HG03139 (cell line): Measurements from ENCODE around the gene PGM2L1.
A peak's percentile ranks its signal among the peaks of the same experiment; 100 is the strongest.
"Not testable (repeated sequence)": the region's sequence is repeated elsewhere in the genome, so short reads cannot be mapped to it uniquely, and the experiment has no call there.

Experiments used
- ATAC-seq: cut with Tn5 transposase; IDR thresholded peaks from one replicate; pipeline ENCODE4 v1.9.1; 2021; ENCODE audit not compliant: unreplicated experiment

The PGM2L1 gene

DNA sequence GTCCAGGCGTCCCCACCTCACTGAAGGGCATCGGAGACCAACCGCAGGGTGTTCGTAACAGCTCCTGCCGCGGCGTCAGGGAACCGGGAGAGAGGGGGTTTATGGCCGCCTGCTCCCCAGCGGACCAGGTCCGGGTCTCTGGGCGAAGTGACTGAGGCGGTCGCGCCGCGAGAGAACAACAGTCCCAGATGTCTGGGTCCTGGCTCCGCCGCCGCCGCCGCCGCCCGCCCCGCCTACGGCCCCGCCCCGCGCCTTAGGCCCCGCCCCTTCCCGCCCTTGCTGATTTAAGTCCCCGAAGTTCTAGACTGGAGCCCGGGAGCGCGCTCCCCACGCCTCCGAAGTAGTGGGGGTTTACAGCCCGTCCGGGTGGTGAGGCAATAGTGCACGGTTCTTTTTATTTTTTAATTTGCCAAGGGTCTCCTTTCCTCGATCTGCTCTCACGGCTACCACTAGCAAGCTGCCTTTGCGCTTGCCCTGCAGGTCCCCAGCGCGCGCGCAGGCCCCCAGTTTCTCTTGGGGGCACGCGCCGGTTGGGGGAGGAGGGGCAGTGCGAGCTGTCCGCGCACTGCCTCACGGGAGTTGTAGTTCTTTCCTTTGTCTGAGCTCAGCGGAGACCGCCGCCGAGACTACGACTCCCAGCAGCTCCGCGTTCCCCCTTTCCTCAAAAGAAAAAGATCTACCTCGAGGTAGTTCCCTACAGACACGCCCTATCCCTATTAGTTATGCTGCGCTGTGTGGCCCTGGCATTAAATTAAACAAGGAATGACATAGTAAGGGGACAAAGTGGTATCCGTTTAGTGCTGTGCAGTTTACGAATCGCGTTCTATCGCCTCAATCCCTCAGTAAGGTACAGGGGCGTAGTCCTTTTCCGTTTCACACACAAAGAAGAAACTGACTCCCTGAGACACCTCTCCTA is at the start of gene PGM2L1:
Gene PGM2L1, minus strand, starts transcription at position 190 of the 916 bp plus-strand sequence. CDS start 272 bp downstream, outside the sequence.
- ATAC-seq, result peak; percentile 91

- no peak for ATAC-seq
These were observed 49.5 kb upstream of the PGM2L1 start for GRCh38 chr11:74447720-74448119.

DNA sequence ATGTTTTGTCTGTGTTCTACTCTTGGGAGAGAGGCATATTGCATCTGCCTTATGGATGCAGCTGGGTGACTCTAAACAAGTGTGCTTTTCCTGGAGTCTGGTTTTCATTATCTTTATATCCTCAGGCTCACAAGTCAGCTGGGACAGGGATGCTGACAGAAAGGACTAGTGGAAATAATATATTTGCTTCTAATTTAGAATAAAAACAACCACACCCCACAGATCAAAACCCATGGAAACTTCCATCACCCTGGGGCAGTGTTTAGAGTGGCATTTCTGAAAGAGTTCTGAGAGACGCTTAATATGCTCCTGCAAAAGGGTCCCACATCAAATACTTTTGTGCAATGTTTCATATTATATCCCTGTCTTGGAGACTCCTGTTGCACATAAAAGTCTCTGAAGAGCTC is 48.3 kb upstream of the PGM2L1 start:
- ATAC-seq, result no peak

GRCh38 chr11:74444173-74444826 is 46.1 kb upstream of the PGM2L1 start:
- ATAC-seq, result no peak

DNA sequence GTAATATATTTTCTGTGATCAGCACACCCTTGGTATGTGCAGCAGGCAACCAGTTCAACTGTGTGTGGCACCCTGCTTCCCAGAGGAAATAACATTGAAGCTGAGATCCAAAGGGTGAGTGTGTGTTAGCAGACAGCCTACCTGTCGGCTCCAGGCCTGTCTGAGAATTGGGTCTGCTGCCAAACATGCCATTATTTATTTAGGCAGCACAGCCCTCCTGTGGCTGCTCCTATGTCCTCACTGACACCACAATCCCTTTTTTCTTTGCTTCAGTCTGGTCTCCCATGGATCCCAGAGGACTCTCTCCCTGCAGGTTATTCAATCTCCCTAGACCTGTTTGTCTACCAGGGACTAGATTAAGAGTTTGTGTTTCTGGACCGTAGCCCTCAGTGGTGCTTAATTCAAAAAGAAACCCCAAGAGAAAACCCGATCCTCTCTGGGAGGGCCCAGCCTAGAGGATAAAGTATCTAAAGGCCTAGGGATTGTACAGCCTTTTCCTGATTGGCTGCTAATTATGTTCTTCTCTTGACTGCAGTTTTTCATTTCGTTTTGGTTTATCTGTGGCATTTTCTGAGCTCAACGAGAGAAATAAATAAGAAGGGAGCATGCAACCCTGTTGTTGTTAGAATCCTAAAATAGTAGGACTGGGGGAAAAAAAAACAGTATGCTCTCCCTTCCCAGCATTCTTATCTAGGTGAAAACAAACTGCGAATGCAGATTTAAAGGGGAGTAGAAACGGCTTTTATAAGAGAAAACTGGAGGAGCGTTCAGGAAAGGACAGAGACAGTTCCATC is 45.0 kb upstream of the PGM2L1 start:
- no peak for ATAC-seq

DNA sequence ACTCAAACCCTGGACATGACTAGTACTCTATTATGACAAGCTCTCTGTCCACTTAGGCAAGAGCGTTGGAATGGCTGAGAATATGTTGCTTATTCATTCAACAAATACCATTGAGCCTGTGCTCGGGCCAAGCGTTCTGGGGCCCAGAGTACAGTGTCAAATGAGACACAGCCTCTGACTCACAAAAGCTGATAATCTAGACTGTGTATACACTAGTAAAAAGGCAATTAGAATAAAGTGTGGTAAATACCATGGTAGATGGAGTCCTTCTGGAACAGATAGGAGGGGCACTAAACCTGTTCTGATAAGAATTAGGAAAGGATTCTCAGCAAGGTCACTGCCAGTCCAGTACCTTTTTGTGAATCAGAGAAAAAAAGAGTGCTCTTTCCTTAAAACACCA is 44.4 kb upstream of the PGM2L1 start:
- ATAC-seq, result no peak

DNA sequence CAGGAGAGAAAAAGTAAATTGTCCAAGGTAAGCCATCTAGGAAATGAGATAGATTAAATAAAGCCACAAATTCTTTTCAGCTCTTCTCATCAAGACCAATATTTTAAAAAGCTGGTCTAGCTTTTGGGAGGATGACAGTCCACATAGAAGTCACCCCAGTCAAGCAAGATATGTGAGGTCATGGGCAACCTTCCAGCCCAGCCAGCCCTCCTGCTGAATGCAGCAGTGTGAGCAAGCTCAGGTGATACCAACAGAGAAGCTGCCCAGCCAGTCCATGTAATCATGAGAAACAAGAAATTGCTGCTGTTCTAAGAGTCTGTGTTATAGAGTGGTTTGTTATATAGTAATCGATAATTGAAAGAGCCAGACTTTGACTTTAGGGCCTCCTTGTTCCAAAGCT is 40.4 kb upstream of the PGM2L1 start:
- no peak for ATAC-seq

GRCh38 chr11:74437441-74438042 is 39.3 kb upstream of the PGM2L1 start:
- ATAC-seq, result no peak

- no peak for ATAC-seq
These were observed 36.3 kb upstream of the PGM2L1 start for GRCh38 chr11:74434528-74434927.

GRCh38 chr11:74429205-74429604 is 31.0 kb upstream of the PGM2L1 start:
- ATAC-seq, result no peak

- no peak for ATAC-seq
These were observed 29.2 kb upstream of the PGM2L1 start for GRCh38 chr11:74427384-74427886.

- no peak for ATAC-seq
These were observed 26.9 kb upstream of the PGM2L1 start for GRCh38 chr11:74425100-74425499.

DNA sequence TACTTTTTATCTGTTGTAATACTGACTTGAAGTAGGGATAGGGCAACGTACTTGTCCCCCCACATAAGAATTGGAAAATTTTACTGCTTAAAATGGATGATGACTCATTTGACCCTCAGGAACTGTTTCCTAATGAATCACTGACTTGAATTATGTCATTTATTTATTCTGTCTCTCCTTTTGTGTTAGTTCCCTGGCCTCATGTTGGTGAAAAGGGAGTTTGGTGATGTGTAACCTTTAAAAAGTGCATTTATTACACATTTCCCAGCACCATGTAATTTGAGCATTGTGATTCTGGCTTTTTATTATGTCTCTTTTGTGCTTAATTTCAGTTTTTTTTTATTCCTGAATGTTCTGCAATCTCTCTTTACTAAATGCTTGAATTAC is 20.3 kb upstream of the PGM2L1 start:
- ATAC-seq, result no peak

- ATAC-seq, result no peak
These were observed 19.8 kb upstream of the PGM2L1 start for GRCh38 chr11:74417860-74418508.

GRCh38 chr11:74417379-74417804 is 19.2 kb upstream of the PGM2L1 start:
- no peak for ATAC-seq

GRCh38 chr11:74416974-74417373 is 18.7 kb upstream of the PGM2L1 start:
- ATAC-seq, result not testable (repeated sequence)

- ATAC-seq, result no peak
These were observed 14.6 kb upstream of the PGM2L1 start for GRCh38 chr11:74412733-74413359.

DNA sequence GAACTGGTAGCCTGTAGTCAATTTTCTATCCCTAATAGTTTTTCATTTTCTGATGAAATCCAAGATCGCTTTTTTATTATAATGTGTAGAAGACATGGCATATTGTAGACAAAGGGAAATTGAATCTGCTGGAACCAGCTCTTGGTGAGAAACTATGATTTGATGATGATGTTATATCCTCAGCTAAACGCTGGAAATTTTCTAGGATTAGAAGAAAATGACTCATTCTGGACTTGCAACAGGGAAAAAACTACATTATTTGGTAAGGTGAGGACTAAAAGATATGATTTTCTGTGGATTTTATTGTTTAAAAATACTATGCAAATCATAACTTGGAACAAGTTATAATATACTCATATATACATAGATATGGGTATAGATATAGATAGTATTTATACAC is 14.1 kb upstream of the PGM2L1 start:
- no peak for ATAC-seq

DNA sequence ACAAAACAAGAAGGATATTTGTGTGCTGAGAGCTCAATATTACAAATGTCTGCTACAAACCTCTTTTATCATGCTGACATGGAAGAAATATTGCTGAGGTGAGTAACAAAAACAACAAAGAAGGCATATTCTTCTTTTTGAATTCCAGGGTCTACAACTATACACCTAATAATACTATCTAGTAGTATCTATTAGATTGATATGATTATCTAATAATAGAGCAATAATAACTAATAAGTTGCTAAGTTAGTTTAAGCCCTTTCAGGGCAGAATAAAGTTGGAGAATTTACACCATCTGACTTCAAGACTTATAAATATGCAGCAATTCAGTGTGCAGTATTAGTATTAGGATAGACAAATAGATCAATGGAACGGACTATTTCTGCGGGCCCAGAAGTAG is 11.4 kb upstream of the PGM2L1 start:
- ATAC-seq, result no peak
